Endothelial cell of umbilical vein (primary cell): Measurements from ENCODE around the gene CACTIN. TPM values are rescaled to one million over a fixed set of nuclear protein-coding genes. Genes with fewer than 3 reads are reported as not detected.

Source experiments
- BruUV-seq: library from RNA; stranded (reverse); fragments of 400-500 nt; replicated peaks from 2 replicates; lab custom pipeline; 2021; lab: Mats Ljungman, UMichigan
- CTCF ChIA-PET: fragments of 300-600, 350-600 bp; sonication (Branson Sonifier 250); formaldehyde crosslinking; loops from one replicate; lab custom pipeline; 2021; ENCODE audit warnings: antibody characterized with exemption, inconsistent platforms; lab: Charles Lee
- POLR2A ChIA-PET: fragments of 300-600, 350-600 bp; sonication (Branson Sonifier 250); formaldehyde crosslinking; loops from one replicate; lab custom pipeline; 2021; ENCODE audit warnings: antibody characterized with exemption, inconsistent platforms; lab: Charles Lee
- DNase-seq: peaks from one replicate; pipeline ENCODE4 v3.0.0-alpha.2; 2011; ENCODE audit warnings: low read depth, low spot score
- FAIRE-seq: peaks from 2 replicates; lab custom pipeline; 2011; peaks lifted over from hg19 to GRCh38; lab: Jason Lieb, UNC
- H2AFZ ChIP-seq: 2 replicates; pipeline ENCODE4 v1.6.0; 2012; ENCODE audit warnings: low read depth, low read length, control low read depth, inconsistent platforms
- H3K27ac ChIP-seq: 2 replicates; pipeline ENCODE4 v1.5.1; 2011; ENCODE audit warnings: low read depth, mild to moderate bottlenecking, control low read depth, low read length, moderate library complexity; ENCODE audit not compliant: insufficient read depth
- H3K27me3 ChIP-seq, 2 experiments: 2 replicates each; pipeline versions ENCODE4 v1.6.0 to v1.6.1; 2011; ENCODE audit warnings: low read length in 2 of 2, mixed read lengths in 1 of 2; ENCODE audit not compliant: control insufficient read depth in 2 of 2, insufficient read depth in 2 of 2
- H3K36me3 ChIP-seq, 2 experiments: 2 replicates in 1 of 2; 3 replicates in 1 of 2; pipeline ENCODE4 v1.5.1; 2011; ENCODE audit warnings: low read length in 2 of 2, mild to moderate bottlenecking in 1 of 2, moderate library complexity in 1 of 2; ENCODE audit not compliant: control insufficient read depth in 2 of 2, insufficient read depth in 2 of 2; ENCODE audit errors: extremely low read depth in 1 of 2
- H3K4me1 ChIP-seq: 3 replicates; pipeline ENCODE4 v1.5.1; 2011; ENCODE audit warnings: mild to moderate bottlenecking, low read length; ENCODE audit not compliant: control insufficient read depth, insufficient read depth; ENCODE audit errors: extremely low read depth
- H3K4me2 ChIP-seq: 2 replicates; pipeline ENCODE4 v1.6.1; 2011; ENCODE audit warnings: low read length, control low read depth, mixed read lengths; ENCODE audit not compliant: insufficient read depth
- H3K4me3 ChIP-seq, 3 experiments: fragments of 200-600 bp in 1 of 3; sonication (generic), shearing (Covaris generic) in 1 of 3; replicated peaks in 1 of 3; 2 replicates each; pipeline ENCODE4 v1.5.1; 2011 to 2016; ENCODE audit warnings: control low read depth in 3 of 3, low read length in 3 of 3, mild to moderate bottlenecking in 2 of 3, inconsistent platforms in 1 of 3, low read depth in 1 of 3, moderate library complexity in 1 of 3; ENCODE audit not compliant: insufficient read depth in 1 of 3
- H3K79me2 ChIP-seq: 2 replicates; pipeline ENCODE4 v1.6.0; 2012; ENCODE audit warnings: low read length, inconsistent platforms; ENCODE audit not compliant: control insufficient read depth, insufficient read depth
- H3K9ac ChIP-seq: replicated peaks from 2 replicates; pipeline ENCODE3; 2011; ENCODE audit warnings: low read length, control low read depth; ENCODE audit not compliant: insufficient read depth; ENCODE audit errors: extremely low read depth
- H3K9me1 ChIP-seq: replicated peaks from 3 replicates; pipeline ENCODE4 v1.6.0; 2011; ENCODE audit warnings: mild to moderate bottlenecking, low read length; ENCODE audit not compliant: control insufficient read depth, insufficient read depth; ENCODE audit errors: extremely low read depth
- H3K9me3 ChIP-seq: replicated peaks from 2 replicates; pipeline ENCODE4 v1.5.1; 2012; ENCODE audit warnings: low read length, inconsistent platforms; ENCODE audit not compliant: control insufficient read depth, insufficient read depth
- H4K20me1 ChIP-seq: replicated peaks from 2 replicates; pipeline ENCODE3; 2011; ENCODE audit warnings: mild to moderate bottlenecking, low read length; ENCODE audit not compliant: control insufficient read depth, insufficient read depth; ENCODE audit errors: extremely low read depth
- CTCF ChIP-seq, 2 donors: IDR thresholded peaks; 1 replicate in 1 of 2; 2 replicates in 1 of 2; pipeline ENCODE4 v1.5.1; 2011; ENCODE audit warnings: low read length in 2 of 2, mild to moderate bottlenecking in 2 of 2, moderate library complexity in 2 of 2, control low read depth in 1 of 2, inconsistent platforms in 1 of 2, low read depth in 1 of 2; ENCODE audit not compliant: insufficient read depth in 1 of 2; ENCODE audit errors: extremely low read depth in 1 of 2
- EZH2 ChIP-seq: IDR thresholded peaks from 2 replicates; pipeline ENCODE4 v1.6.1; 2012; ENCODE audit warnings: borderline replicate concordance, low read depth, mild to moderate bottlenecking, moderate library complexity, low read length, inconsistent platforms; ENCODE audit not compliant: severe bottlenecking
- FOS ChIP-seq: IDR thresholded peaks from 2 replicates; pipeline ENCODE4 v1.6.1; 2011; ENCODE audit warnings: mild to moderate bottlenecking, low read length, moderate library complexity, borderline replicate concordance; ENCODE audit not compliant: insufficient read depth
- GATA2 ChIP-seq: IDR thresholded peaks from 2 replicates; pipeline ENCODE4 v1.7.0; 2011; ENCODE audit warnings: low read depth, mild to moderate bottlenecking, moderate library complexity, mixed read lengths, low read length; ENCODE audit not compliant: insufficient read length, insufficient read depth
- JUN ChIP-seq: IDR thresholded peaks from 2 replicates; pipeline ENCODE4 v1.6.1; 2011; ENCODE audit warnings: borderline replicate concordance, low read depth; ENCODE audit not compliant: insufficient read length, insufficient read depth
- MYC ChIP-seq: IDR thresholded peaks from one replicate; pipeline ENCODE4 v1.6.1; 2011; ENCODE audit warnings: mild to moderate bottlenecking, low read depth, low read length
- POLR2A ChIP-seq: IDR thresholded peaks from 2 replicates; pipeline ENCODE4 v1.6.1; 2012; ENCODE audit warnings: low read depth, mild to moderate bottlenecking, control low read depth, low read length
- POLR2AphosphoS5 ChIP-seq: IDR thresholded peaks from 2 replicates; pipeline ENCODE4 v1.6.1; 2012; ENCODE audit warnings: low read depth, mild to moderate bottlenecking, control low read depth, low read length, moderate library complexity; ENCODE audit not compliant: insufficient read depth
- dilution Hi-C: fragments of 300-500 bp; cut with MboI; formaldehyde crosslinking; loops from one replicate; pipeline ENCODE4 v1.15.0; 2019; ENCODE audit warnings: low sequenced_read_pairs; ENCODE audit not compliant: extremely low pct_ligation_motif_present
- intact Hi-C: fragments of 100-400 bp; cut with micrococcal nuclease; formaldehyde crosslinking; loops from one replicate; pipeline ENCODE4 v1.10.0; 2022
- polyA plus RNA-seq, 4 experiments: library from polyadenylated mRNA; depleted of rRNA in 3 of 4; stranded (reverse) in 3 of 4; unstranded in 1 of 4; fragments of >200 nt; gene quantifications; 2 replicates each; pipeline versions ENCODE4 v1.2.1 to v1.2.3, GENCODE V29; 2011 to 2012; ENCODE audit warnings: missing spikeins in 1 of 4
- total RNA-seq: library from RNA; stranded (reverse); gene quantifications from 2 replicates; pipeline ENCODE4 v1.2.3, GENCODE V29; 2021
- TF ChIP-seq, protein P1 (sequence below): IDR thresholded peaks from 2 replicates; pipeline ENCODE4 v1.6.1; 2011; ENCODE audit not compliant: insufficient read depth, insufficient read length

Gene CACTIN
- total and polyA plus RNA-seq, 2 donors (not counting 3 experiments of a cell fraction or from before 2014, with no cell fraction given) = 29.7 to 36.1 TPM

- Histone ChIP-seq H4K20me1 (no peaks in the 10 kb centered on the region), H3K27me3 (no peaks in the 10 kb centered on the region), H3K9me1 (no peaks in the 10 kb centered on the region), H3K4me2 (no peak overlapping the region), H3K9me3 (no peaks in the 10 kb centered on the region), H3K4me3 (no peak overlapping the region), H2AFZ (no peak overlapping the region), H3K36me3 (peaks cover 0 to 15% of the 10 kb centered on the region in 2 experiments), H3K4me1 (peaks cover 23% of the 10 kb centered on the region), H3K9ac (no peak overlapping the region), H3K79me2 (no peaks in the 10 kb centered on the region), H3K27ac (no peak overlapping the region)
- intact Hi-C loops = no loop called here
- ChIA-PET CTCF (no interaction called here), POLR2A (no interaction called here)
- BruUV-seq = no TSS peak
- no peak for DNase-seq
- dilution Hi-C loops = no loop called here
- TF ChIP-seq, protein P1, sequence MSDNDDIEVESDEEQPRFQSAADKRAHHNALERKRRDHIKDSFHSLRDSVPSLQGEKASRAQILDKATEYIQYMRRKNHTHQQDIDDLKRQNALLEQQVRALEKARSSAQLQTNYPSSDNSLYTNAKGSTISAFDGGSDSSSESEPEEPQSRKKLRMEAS = no peak
- no peak for TF ChIP-seq GATA2
- TF ChIP-seq MYC = no peak
- TF ChIP-seq CTCF (IDR thresholded peaks at IDR 0.05; ENCODE audit: extremely low read depth in 1 of 2, insufficient read depth in 1 of 2, low read depth in 1 of 2, low read length in 2 of 2) = no peak
- no peak for TF ChIP-seq POLR2AphosphoS5
- no peak for TF ChIP-seq POLR2A
- TF ChIP-seq JUN = no peak
- TF ChIP-seq EZH2 = no peak
- TF ChIP-seq FOS = no peak
- no peak for FAIRE-seq
Measured at GRCh38 chr19:3610745-3611717, 15.6 kb downstream of the CACTIN start.
